IMR-90 (cell line): Measurements from ENCODE around the gene MRGPRF. TPM values are rescaled to one million over a fixed set of nuclear protein-coding genes. Genes with fewer than 3 reads are reported as not detected.

Experiments
- ATAC-seq: fragments of 200-7000 bp; cut with Tn5 transposase; 2 replicates; pipeline ENCODE4 v1.9.1; 2020; ENCODE audit warnings: low read depth, mild to moderate bottlenecking, moderate library complexity
- BruUV-seq: library from RNA; stranded (reverse); fragments of 400-500 nt; replicated peaks from 2 replicates; lab custom pipeline; 2021; lab: Mats Ljungman, UMichigan
- CTCF ChIA-PET: fragments of 300-600 bp; formaldehyde crosslinking; extraction: SDS; loops from one replicate; lab custom pipeline; 2021; ENCODE audit warnings: antibody characterized with exemption; lab: Yijun Ruan, JAX
- POLR2A ChIA-PET: fragments of 300-600 bp; sonication (Branson Sonifier 250); formaldehyde crosslinking; loops from one replicate; lab custom pipeline; 2022; ENCODE audit warnings: antibody characterized with exemption; ENCODE audit not compliant: unreplicated experiment; lab: Charles Lee
- DNase-seq: peaks from one replicate; pipeline ENCODE4 v3.0.0; 2013
- H2AFZ ChIP-seq: replicated peaks from 2 replicates; pipeline ENCODE3; 2013; ENCODE audit warnings: low read length, mild to moderate bottlenecking; ENCODE audit not compliant: poor library complexity
- H2AK5ac ChIP-seq: 2 replicates; pipeline ENCODE4 v1.6.1; 2013; ENCODE audit warnings: low read depth, low read length, inconsistent platforms
- H2AK9ac ChIP-seq: replicated peaks from 2 replicates; pipeline ENCODE3; 2013; ENCODE audit warnings: mild to moderate bottlenecking, low read depth, low read length, moderate library complexity; ENCODE audit not compliant: poor library complexity
- H2BK120ac ChIP-seq: 2 replicates; pipeline ENCODE4 v1.6.1; 2013; ENCODE audit warnings: low read depth, low read length, inconsistent platforms
- H2BK15ac ChIP-seq: 3 replicates; pipeline ENCODE4 v1.6.1; 2013; ENCODE audit warnings: low read depth, low read length, inconsistent platforms
- H2BK20ac ChIP-seq: 2 replicates; pipeline ENCODE4 v1.6.1; 2013; ENCODE audit warnings: low read depth, mild to moderate bottlenecking, inconsistent platforms, low read length, moderate library complexity
- H2BK5ac ChIP-seq: 2 replicates; pipeline ENCODE4 v1.6.1; 2013; ENCODE audit warnings: mild to moderate bottlenecking, low read depth, low read length, inconsistent platforms; ENCODE audit not compliant: poor library complexity, severe bottlenecking
- H3K14ac ChIP-seq: replicated peaks from 2 replicates; pipeline ENCODE4 v1.6.1; 2013; ENCODE audit warnings: low read depth, low read length, inconsistent platforms
- H3K18ac ChIP-seq: 2 replicates; pipeline ENCODE4 v1.6.1; 2013; ENCODE audit warnings: low read depth, low read length, control low read depth
- H3K23ac ChIP-seq: 2 replicates; pipeline ENCODE4 v1.6.1; 2013; ENCODE audit warnings: low read depth, low read length, inconsistent platforms
- H3K27ac ChIP-seq: 2 replicates; pipeline ENCODE4 v1.5.1; 2013; ENCODE audit warnings: mild to moderate bottlenecking, control low read depth, low read length; ENCODE audit not compliant: insufficient read depth
- H3K27me3 ChIP-seq: 2 replicates; pipeline ENCODE4 v1.6.1; 2013; ENCODE audit warnings: low read length; ENCODE audit not compliant: control insufficient read depth, insufficient read depth
- H3K36me3 ChIP-seq: 2 replicates; pipeline ENCODE4 v1.6.1; 2013; ENCODE audit warnings: low read length, mixed read lengths; ENCODE audit not compliant: control insufficient read depth, insufficient read depth
- H3K4ac ChIP-seq: 2 replicates; pipeline ENCODE4 v1.6.1; 2013; ENCODE audit warnings: low read depth, low read length, inconsistent platforms
- H3K4me1 ChIP-seq: 2 replicates; pipeline ENCODE4 v1.6.1; 2013; ENCODE audit warnings: low read length, mixed read lengths; ENCODE audit not compliant: control insufficient read depth, insufficient read depth
- H3K4me2 ChIP-seq: 2 replicates; pipeline ENCODE4 v1.6.1; 2013; ENCODE audit warnings: low read depth, mild to moderate bottlenecking, control low read depth, low read length, moderate library complexity
- H3K4me3 ChIP-seq: 2 replicates; pipeline ENCODE4 v1.5.1; 2013; ENCODE audit warnings: low read depth, mild to moderate bottlenecking, control low read depth, low read length, moderate library complexity; ENCODE audit not compliant: insufficient read depth
- H3K56ac ChIP-seq: 2 replicates; pipeline ENCODE4 v1.6.1; 2013; ENCODE audit warnings: low read length, inconsistent platforms; ENCODE audit not compliant: insufficient read depth; ENCODE audit errors: extremely low read depth
- H3K79me1 ChIP-seq, 2 experiments: 2 replicates each; pipeline ENCODE4 v1.6.1; 2013; ENCODE audit warnings: low read length in 2 of 2, inconsistent platforms in 1 of 2, low read depth in 1 of 2
- H3K9ac ChIP-seq: 2 replicates; pipeline ENCODE4 v1.6.1; 2013; ENCODE audit warnings: low read depth, low read length, control low read depth
- H3K9me1 ChIP-seq: 2 replicates; pipeline ENCODE4 v1.6.1; 2013; ENCODE audit warnings: low read length, inconsistent platforms; ENCODE audit not compliant: insufficient read depth
- H3K9me3 ChIP-seq: 2 replicates; pipeline ENCODE4 v1.6.1; 2013; ENCODE audit warnings: low read length; ENCODE audit not compliant: control insufficient read depth, insufficient read depth
- H4K20me1 ChIP-seq: 2 replicates; pipeline ENCODE4 v1.6.1; 2013; ENCODE audit warnings: low read length, inconsistent platforms; ENCODE audit not compliant: insufficient read depth
- H4K5ac ChIP-seq: 2 replicates; pipeline ENCODE4 v1.6.1; 2013; ENCODE audit warnings: mild to moderate bottlenecking, low read depth, low read length, control low read depth
- H4K8ac ChIP-seq, 2 experiments: 2 replicates each; pipeline ENCODE4 v1.6.1; 2013; ENCODE audit warnings: low read depth in 2 of 2, low read length in 2 of 2, control low read depth in 1 of 2, inconsistent platforms in 1 of 2
- H4K91ac ChIP-seq: 2 replicates; pipeline ENCODE4 v1.6.1; 2013; ENCODE audit warnings: low read depth, low read length, inconsistent platforms; ENCODE audit not compliant: insufficient read depth
- MAZ ChIP-seq: IDR thresholded peaks from 2 replicates; pipeline ENCODE4 v1.6.1; 2012; ENCODE audit warnings: low read depth, mild to moderate bottlenecking, low read length, improper control_type of control experiment, moderate library complexity, borderline replicate concordance
- RFX5 ChIP-seq: IDR thresholded peaks from 2 replicates; pipeline ENCODE4 v1.8.0; 2012; ENCODE audit warnings: low read depth, mild to moderate bottlenecking, low read length, moderate library complexity
- WGBS, 2 experiments: methylation state at CpG; one replicate each; pipeline versions ENCODE4 v1.1.5 to v1.1.7; 2013; ENCODE audit warnings: missing lambda C conversion rate in 2 of 2; ENCODE audit not compliant: insufficient read length in 1 of 2; ENCODE audit errors: extremely low coverage in 2 of 2; 5-methylcytosine and 5-hydroxymethylcytosine counted together
- dilution Hi-C: fragments of 300-500 bp; cut with HindIII; formaldehyde crosslinking; loops from one replicate; pipeline ENCODE4 v1.14.3; 2018; ENCODE audit warnings: low sequenced_read_pairs; ENCODE audit not compliant: unreplicated experiment
- in situ Hi-C: fragments of 300-500 bp; cut with MboI; formaldehyde crosslinking; loops from 3 replicates; pipeline ENCODE4 v1.14.3; 2019; ENCODE audit warnings: low sequenced_read_pairs, inconsistent platforms, mixed read lengths
- intact Hi-C: fragments of 100-400 bp; cut with micrococcal nuclease; formaldehyde crosslinking; loops from 2 replicates; pipeline ENCODE4 v1.10.0; 2022
- polyA plus RNA-seq, 3 experiments: library from polyadenylated mRNA; depleted of rRNA; stranded (reverse); fragments of >200 nt; gene quantifications; 2 replicates each; pipeline ENCODE4 v1.2.3, GENCODE V29; 2012; ENCODE audit warnings: low replicate concordance in 1 of 3
- total RNA-seq: library from RNA; depleted of rRNA; stranded (reverse); fragments of >200 nt; gene quantifications from 2 replicates; pipeline ENCODE4 v1.2.3, GENCODE V29; 2012

The MRGPRF gene
- total and polyA plus RNA-seq, 2 of the 4 experiments (the other 2 are of a cell fraction) = 6.3 to 28.8 TPM

GRCh38 chr11:69034123-69034867 is 21.2 kb upstream of the MRGPRF start:
- H2BK20ac ChIP-seq = no peak overlapping the region
- peaks cover 3% of the 10 kb centered on the region for H3K27me3 ChIP-seq
- CTCF ChIA-PET = interaction anchor here (1.5 kb wide), 1 partner anchor 10 kb away, joined by 3 read pairs; no protein-coding TSS in a partner anchor
- no peaks in the 10 kb centered on the region for H3K9me3 ChIP-seq
- H3K27ac ChIP-seq = no peak overlapping the region
- ATAC-seq = no peak
- TF ChIP-seq RFX5 = no peak
- TF ChIP-seq MAZ = no peak
- no peak overlapping the region for H3K56ac ChIP-seq
- BruUV-seq = no TSS peak
- no peak overlapping the region for H3K4me2 ChIP-seq
- H2BK5ac ChIP-seq = no peak overlapping the region
- H4K91ac ChIP-seq = no peak overlapping the region
- in situ Hi-C loops (no loop called here), dilution Hi-C loops (no loop called here), intact Hi-C loops (no loop called here)
- no peak overlapping the region for H3K14ac ChIP-seq
- no peak overlapping the region for H4K8ac ChIP-seq
- no peaks in the 10 kb centered on the region for H3K36me3 ChIP-seq
- no peak overlapping the region for H2AK9ac ChIP-seq
- WGBS, 2 experiments = 90% methylated on average over 5 of the region's 22 CpGs; no CpG with 5 or more reads in 1 of the 2 experiments
- POLR2A ChIA-PET = no interaction called here
- H3K4ac ChIP-seq = no peak overlapping the region
- H2AK5ac ChIP-seq = peak overlapping the region; percentile 31; the same call in 1 of the 2 replicates
- H3K4me1 ChIP-seq = peaks cover 7% of the 10 kb centered on the region
- H3K18ac ChIP-seq = no peak overlapping the region
- no peaks in the 10 kb centered on the region for H3K79me1 ChIP-seq
- H2BK15ac ChIP-seq = no peak overlapping the region
- H3K9me1 ChIP-seq = peaks cover 5% of the 10 kb centered on the region; the same call in 1 of the 2 replicates
- H4K20me1 ChIP-seq = no peaks in the 10 kb centered on the region
- H3K4me3 ChIP-seq = no peak overlapping the region
- H2BK120ac ChIP-seq = no peak overlapping the region
- no peak overlapping the region for H3K9ac ChIP-seq
- H3K23ac ChIP-seq = no peak overlapping the region
- DNase-seq = no peak
- H4K5ac ChIP-seq = no peak overlapping the region
- H2AFZ ChIP-seq = no peak overlapping the region
